HepG2 (cell line): ENCODE measurements around the gene SLC13A3. TPM values are rescaled to one million over a fixed set of nuclear protein-coding genes. Genes with fewer than 3 reads are reported as not detected.
"Not testable (repeated sequence)": the region's sequence is repeated elsewhere in the genome, so short reads cannot be mapped to it uniquely, and the experiment has no call there.

Experiments used
- BCL6 ChIP-seq: IDR thresholded peaks from 2 replicates; pipeline ENCODE4 v1.6.1; 2016; ENCODE audit warnings: missing genetic modification reagents, missing compliant biosample characterization
- CREB1 ChIP-seq, 2 experiments: fragments of 450-650 bp in 1 of 2; IDR thresholded peaks; 2 replicates each; pipeline ENCODE4 v1.6.1; 2016 to 2017; ENCODE audit warnings: control low read depth in 1 of 2, mild to moderate bottlenecking in 1 of 2, missing compliant biosample characterization in 1 of 2, missing genetic modification characterization in 1 of 2
- EP300 ChIP-seq, 3 experiments: sonication (generic) in 1 of 3; formaldehyde crosslinking in 1 of 3; IDR thresholded peaks; 2 replicates each; pipeline versions ENCODE4 v1.5.1 to v1.6.1; 2011 to 2020; ENCODE audit warnings: low read depth in 2 of 3, low read length in 2 of 3, borderline replicate concordance in 1 of 3, improper control_type of control experiment in 1 of 3, mild to moderate bottlenecking in 1 of 3, missing genetic modification reagents in 1 of 3, moderate library complexity in 1 of 3
- HOXA3 ChIP-seq: sonication (generic); formaldehyde crosslinking; IDR thresholded peaks from 2 replicates; pipeline ENCODE4 v1.5.0; 2020; ENCODE audit warnings: missing genetic modification reagents
- MIER2 ChIP-seq: IDR thresholded peaks from 2 replicates; pipeline ENCODE4 v1.6.1; 2016; ENCODE audit warnings: missing biosample characterization, missing genetic modification reagents
- NR2C2 ChIP-seq: sonication (generic); formaldehyde crosslinking; IDR thresholded peaks from 2 replicates; pipeline ENCODE4 v1.4.0; 2020; ENCODE audit warnings: missing genetic modification reagents, mild to moderate bottlenecking, moderate library complexity, borderline replicate concordance
- NR2F1 ChIP-seq, 2 experiments: fragments of 450-650 bp in 1 of 2; formaldehyde crosslinking in 1 of 2; IDR thresholded peaks; 2 replicates each; pipeline versions ENCODE4 v1.5.0 to v1.6.1; 2016 to 2020; ENCODE audit warnings: mild to moderate bottlenecking in 1 of 2, missing compliant biosample characterization in 1 of 2, missing genetic modification reagents in 1 of 2, moderate library complexity in 1 of 2
- RAD21 ChIP-seq: fragments of 450-650 bp; formaldehyde crosslinking; IDR thresholded peaks from 2 replicates; pipeline ENCODE4 v1.5.0; 2020; ENCODE audit warnings: mild to moderate bottlenecking
- SOX13 ChIP-seq, 3 experiments: fragments of 450-650 bp in 1 of 3; sonication (generic) in 1 of 3; formaldehyde crosslinking in 1 of 3; IDR thresholded peaks in 2 of 3; conservative IDR thresholded peaks in 1 of 3; 2 replicates each; pipeline versions ENCODE4 v1.5.0 to v1.6.1; 2016 to 2020; ENCODE audit warnings: antibody characterized with exemption in 1 of 3, mild to moderate bottlenecking in 1 of 3, missing compliant biosample characterization in 1 of 3, missing genetic modification reagents in 1 of 3, moderate library complexity in 1 of 3
- ZBTB7B ChIP-seq: sonication (generic); formaldehyde crosslinking; IDR thresholded peaks from 2 replicates; pipeline ENCODE4 v1.4.0; 2020; ENCODE audit warnings: missing genetic modification reagents
- ZNF292 ChIP-seq: sonication (generic); formaldehyde crosslinking; IDR thresholded peaks from 2 replicates; pipeline ENCODE4 v1.8.1; 2022; ENCODE audit warnings: mild to moderate bottlenecking, low read depth, missing genetic modification reagents, borderline replicate concordance
- polyA plus RNA-seq, 8 experiments: library from polyadenylated mRNA; depleted of rRNA in 3 of 8; stranded (reverse) in 7 of 8; unstranded in 1 of 8; fragments of >200 nt; fragmentation: Illumina TruSeq in 4 of 8; extraction: Trizol in 4 of 8; gene quantifications; 2 replicates each; pipeline versions ENCODE4 v1.2.1 to v1.2.3, GENCODE V29; 2011 to 2016; ENCODE audit warnings: low read depth in 4 of 8, missing spikeins in 1 of 8, mixed read lengths in 1 of 8; ENCODE audit not compliant: insufficient read depth in 1 of 8
- total RNA-seq, 5 experiments: library from RNA; depleted of rRNA; stranded (reverse); fragments of >200 nt; fragmentation: Illumina TruSeq; extraction: Trizol; gene quantifications; 2 replicates each; pipeline ENCODE4 v1.2.3, GENCODE V29; 2016; ENCODE audit warnings: low read depth in 1 of 5
- TF ChIP-seq, protein P1 (sequence below): sonication (generic); formaldehyde crosslinking; IDR thresholded peaks from 2 replicates; pipeline ENCODE4 v1.5.1; 2020; ENCODE audit warnings: mild to moderate bottlenecking, missing genetic modification reagents, moderate library complexity
- TF ChIP-seq, protein P2 (sequence below): sonication (generic); formaldehyde crosslinking; IDR thresholded peaks from 2 replicates; pipeline ENCODE4 v1.8.1; 2023; ENCODE audit warnings: mild to moderate bottlenecking, moderate library complexity, missing genetic modification reagents
- TF ChIP-seq, protein P3 (sequence below): sonication (generic); formaldehyde crosslinking; IDR thresholded peaks from 2 replicates; pipeline ENCODE4 v1.4.0; 2020; ENCODE audit warnings: missing genetic modification reagents
- TF ChIP-seq, protein P4 (sequence below): IDR thresholded peaks from 2 replicates; pipeline ENCODE4 v1.6.1; 2016

Gene SLC13A3
- total and polyA plus RNA-seq, 2 of the 13 experiments (the other 11 are each of a cell fraction or from before 2014, with no cell fraction given), result 66.5 to 76.0 TPM

DNA sequence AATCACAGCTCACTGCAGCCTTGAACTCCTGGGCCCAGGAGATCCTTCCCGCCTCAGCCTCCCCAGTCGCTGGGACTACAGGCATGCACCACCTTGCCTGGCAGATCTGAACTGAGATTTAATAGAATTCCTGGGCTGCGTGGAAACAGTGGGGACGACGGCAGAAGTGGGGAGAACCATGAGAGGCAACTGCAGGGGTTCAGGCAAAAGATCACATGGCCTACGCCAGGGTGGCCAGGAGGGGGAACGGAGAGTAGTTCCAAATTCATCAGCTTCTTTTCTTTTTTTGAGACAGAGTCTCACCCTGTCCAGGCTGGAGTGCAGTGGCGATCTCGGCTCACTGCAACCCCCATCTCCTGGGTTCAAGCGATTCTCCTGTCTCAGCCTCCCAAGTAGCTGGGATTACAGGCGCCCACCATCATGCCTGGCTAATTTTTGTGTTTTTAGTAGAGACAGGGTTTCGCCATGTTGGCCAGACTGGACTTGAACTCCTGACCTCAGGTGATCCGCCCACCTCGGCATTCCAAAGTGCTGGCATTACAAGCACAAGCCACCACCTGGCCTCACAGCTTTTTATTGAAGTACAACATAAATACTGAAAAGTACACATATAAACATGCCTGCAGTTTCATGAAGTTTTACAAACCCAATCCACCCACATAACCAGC, 25.5 kb upstream of the SLC13A3 start (continued):
- TF ChIP-seq MIER2 (CRISPR knock-in tag) (0 out of 2 replicates have a peak, but pooled peaks have one; percentile 22), HOXA3 (CRISPR knock-in tag) (peak; percentile 80), EP300 (IDR thresholded peaks at IDR 0.05; ENCODE audit: low read depth in 2 of 2, low read length in 2 of 2) (peak in 1 of 2 experiments; percentile 46; a peak in 1 of 4 replicates), EP300 (CRISPR knock-in tag; IDR thresholded peaks at IDR 0.05; ENCODE audit: borderline replicate concordance) (peak; percentile 52; the same call in 1 of the 2 replicates), RAD21 (CRISPR knock-in tag) (0 out of 2 replicates have a peak, but pooled peaks have one; percentile 38), NR2C2 (peak; percentile 74), ZBTB7B (CRISPR knock-in tag) (peak; percentile 56), NR2F1 (CRISPR knock-in tag; IDR thresholded peaks at IDR 0.05) (peak; percentile 63 to 78), ZNF292 (peak; percentile 77), BCL6 (CRISPR knock-in tag) (peak; percentile 90), CREB1 (CRISPR knock-in tag; IDR thresholded peaks at IDR 0.05) (0 out of 2 replicates have a peak, but pooled peaks have one; percentile 21), SOX13 (IDR thresholded peaks at IDR 0.05) (peak; percentile 7; the same call in 1 of the 2 replicates), SOX13 (CRISPR knock-in tag; conservative IDR thresholded peaks at IDR 0.05 in 1 of 2, IDR thresholded peaks at IDR 0.05 in 1 of 2) (peak in 1 of 2 experiments; percentile 64; a peak in 2 of 4 replicates)
- TF ChIP-seq, protein P1, sequence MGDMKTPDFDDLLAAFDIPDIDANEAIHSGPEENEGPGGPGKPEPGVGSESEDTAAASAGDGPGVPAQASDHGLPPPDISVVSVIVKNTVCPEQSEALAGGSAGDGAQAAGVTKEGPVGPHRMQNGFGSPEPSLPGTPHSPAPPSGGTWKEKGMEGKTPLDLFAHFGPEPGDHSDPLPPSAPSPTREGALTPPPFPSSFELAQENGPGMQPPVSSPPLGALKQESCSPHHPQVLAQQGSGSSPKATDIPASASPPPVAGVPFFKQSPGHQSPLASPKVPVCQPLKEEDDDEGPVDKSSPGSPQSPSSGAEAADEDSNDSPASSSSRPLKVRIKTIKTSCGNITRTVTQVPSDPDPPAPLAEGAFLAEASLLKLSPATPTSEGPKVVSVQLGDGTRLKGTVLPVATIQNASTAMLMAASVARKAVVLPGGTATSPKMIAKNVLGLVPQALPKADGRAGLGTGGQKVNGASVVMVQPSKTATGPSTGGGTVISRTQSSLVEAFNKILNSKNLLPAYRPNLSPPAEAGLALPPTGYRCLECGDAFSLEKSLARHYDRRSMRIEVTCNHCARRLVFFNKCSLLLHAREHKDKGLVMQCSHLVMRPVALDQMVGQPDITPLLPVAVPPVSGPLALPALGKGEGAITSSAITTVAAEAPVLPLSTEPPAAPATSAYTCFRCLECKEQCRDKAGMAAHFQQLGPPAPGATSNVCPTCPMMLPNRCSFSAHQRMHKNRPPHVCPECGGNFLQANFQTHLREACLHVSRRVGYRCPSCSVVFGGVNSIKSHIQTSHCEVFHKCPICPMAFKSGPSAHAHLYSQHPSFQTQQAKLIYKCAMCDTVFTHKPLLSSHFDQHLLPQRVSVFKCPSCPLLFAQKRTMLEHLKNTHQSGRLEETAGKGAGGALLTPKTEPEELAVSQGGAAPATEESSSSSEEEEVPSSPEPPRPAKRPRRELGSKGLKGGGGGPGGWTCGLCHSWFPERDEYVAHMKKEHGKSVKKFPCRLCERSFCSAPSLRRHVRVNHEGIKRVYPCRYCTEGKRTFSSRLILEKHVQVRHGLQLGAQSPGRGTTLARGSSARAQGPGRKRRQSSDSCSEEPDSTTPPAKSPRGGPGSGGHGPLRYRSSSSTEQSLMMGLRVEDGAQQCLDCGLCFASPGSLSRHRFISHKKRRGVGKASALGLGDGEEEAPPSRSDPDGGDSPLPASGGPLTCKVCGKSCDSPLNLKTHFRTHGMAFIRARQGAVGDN (CRISPR knock-in tag), result peak; percentile 70
- TF ChIP-seq, protein P2, sequence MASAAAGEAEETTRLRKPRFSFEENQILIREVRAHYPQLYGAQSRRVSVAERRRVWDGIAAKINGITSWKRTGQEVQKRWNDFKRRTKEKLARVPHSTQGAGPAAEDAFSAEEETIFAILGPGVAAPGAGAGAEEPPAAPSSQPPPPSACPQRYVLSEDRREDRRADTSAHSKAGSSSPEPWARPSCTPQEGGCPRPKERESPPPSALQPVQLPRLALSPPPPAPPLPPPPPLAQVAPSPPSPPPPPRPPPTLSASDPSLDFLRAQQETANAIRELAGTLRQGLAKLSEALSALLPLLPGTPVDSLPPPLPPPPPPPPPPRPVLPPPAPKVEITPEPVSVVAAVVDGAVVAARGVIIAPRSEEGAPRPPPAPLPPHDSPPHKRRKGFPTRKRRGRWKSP (CRISPR knock-in tag), result 0 out of 2 replicates have a peak, but pooled peaks have one; percentile 24
- TF ChIP-seq, protein P3, sequence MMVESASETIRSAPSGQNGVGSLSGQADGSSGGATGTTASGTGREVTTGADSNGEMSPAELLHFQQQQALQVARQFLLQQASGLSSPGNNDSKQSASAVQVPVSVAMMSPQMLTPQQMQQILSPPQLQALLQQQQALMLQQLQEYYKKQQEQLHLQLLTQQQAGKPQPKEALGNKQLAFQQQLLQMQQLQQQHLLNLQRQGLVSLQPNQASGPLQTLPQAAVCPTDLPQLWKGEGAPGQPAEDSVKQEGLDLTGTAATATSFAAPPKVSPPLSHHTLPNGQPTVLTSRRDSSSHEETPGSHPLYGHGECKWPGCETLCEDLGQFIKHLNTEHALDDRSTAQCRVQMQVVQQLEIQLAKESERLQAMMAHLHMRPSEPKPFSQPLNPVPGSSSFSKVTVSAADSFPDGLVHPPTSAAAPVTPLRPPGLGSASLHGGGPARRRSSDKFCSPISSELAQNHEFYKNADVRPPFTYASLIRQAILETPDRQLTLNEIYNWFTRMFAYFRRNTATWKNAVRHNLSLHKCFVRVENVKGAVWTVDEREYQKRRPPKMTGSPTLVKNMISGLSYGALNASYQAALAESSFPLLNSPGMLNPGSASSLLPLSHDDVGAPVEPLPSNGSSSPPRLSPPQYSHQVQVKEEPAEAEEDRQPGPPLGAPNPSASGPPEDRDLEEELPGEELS, result peak; percentile 69
- TF ChIP-seq CREB1 (IDR thresholded peaks at IDR 0.05), result not testable (repeated sequence)
- TF ChIP-seq, protein P4, sequence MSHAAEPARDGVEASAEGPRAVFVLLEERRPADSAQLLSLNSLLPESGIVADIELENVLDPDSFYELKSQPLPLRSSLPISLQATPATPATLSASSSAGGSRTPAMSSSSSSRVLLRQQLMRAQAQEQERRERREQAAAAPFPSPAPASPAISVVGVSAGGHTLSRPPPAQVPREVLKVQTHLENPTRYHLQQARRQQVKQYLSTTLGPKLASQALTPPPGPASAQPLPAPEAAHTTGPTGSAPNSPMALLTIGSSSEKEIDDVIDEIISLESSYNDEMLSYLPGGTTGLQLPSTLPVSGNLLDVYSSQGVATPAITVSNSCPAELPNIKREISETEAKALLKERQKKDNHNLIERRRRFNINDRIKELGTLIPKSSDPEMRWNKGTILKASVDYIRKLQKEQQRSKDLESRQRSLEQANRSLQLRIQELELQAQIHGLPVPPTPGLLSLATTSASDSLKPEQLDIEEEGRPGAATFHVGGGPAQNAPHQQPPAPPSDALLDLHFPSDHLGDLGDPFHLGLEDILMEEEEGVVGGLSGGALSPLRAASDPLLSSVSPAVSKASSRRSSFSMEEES (CRISPR knock-in tag), result 0 out of 2 replicates have a peak, but pooled peaks have one; percentile 26
